Eye (tissue), 1 donor: ENCODE results near the gene ZBTB6.
"Not testable (repeated sequence)": the region's sequence is repeated elsewhere in the genome, so short reads cannot be mapped to it uniquely, and the experiment has no call there.

Source experiments
- DNase-seq: peaks from one replicate; pipeline ENCODE4 v3.0.0-alpha.2; 2015

Gene ZBTB6

GRCh38 chr9:122923947-122924346 lies 10.8 kb upstream of the ZBTB6 start:
- no peak for DNase-seq

DNA sequence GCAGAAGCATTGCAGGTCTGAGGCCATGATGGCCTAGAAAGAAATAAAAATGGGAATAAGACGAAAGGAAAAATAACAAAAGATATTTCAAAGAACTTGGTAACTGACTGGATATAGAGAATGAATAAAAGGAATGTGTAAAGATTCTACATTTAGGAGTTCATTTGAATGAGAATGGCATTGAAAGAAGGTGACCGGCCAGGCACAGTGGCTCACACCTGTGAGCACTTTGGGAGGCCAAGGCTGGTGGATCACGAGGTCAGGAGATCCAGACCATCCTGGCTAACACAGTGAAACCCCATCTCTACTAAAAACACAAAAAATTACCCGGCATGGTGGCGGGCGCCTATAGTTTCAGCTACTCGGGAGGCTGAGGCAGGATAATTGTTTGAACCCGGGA lies 9.6 kb upstream of the ZBTB6 start:
- DNase-seq, result no peak

- no peak for DNase-seq
Measured at GRCh38 chr9:122918310-122918709, 5.2 kb upstream of the ZBTB6 start.

DNA sequence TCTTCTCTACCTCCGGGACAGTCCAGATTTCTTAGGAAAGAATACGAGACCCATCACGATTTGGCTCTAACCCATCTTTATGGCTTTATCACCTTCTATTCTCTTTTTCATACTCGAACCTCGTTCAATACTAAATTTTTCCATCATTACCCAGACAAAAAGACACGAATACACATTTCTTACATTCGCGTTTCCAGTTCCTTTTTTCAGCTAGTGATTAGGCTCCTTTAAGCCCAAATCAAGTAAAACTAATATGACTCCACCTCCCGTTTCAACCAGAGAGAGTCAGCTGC lies 506 bp downstream of the ZBTB6 start:
- no peak for DNase-seq

DNA sequence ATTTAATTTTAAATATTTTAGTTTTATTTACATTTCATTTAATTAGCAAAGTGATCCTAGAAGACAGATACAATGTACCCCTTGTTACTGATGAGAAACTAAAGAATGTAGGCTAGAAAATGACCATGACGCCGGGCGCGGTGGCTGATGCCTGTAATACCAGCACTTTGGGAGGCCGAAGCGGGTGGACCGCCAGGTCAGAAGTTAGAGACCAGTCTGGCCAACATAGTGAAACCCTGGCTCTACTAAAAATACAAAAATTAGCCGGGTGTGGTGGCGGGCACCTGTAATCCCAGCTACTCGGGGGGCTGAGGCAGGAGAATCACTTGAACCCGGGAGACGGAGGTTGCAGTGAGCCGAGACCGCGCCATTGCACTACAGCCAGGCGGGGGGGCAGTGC lies 7.0 kb downstream of the ZBTB6 start:
- not testable (repeated sequence) for DNase-seq

DNA sequence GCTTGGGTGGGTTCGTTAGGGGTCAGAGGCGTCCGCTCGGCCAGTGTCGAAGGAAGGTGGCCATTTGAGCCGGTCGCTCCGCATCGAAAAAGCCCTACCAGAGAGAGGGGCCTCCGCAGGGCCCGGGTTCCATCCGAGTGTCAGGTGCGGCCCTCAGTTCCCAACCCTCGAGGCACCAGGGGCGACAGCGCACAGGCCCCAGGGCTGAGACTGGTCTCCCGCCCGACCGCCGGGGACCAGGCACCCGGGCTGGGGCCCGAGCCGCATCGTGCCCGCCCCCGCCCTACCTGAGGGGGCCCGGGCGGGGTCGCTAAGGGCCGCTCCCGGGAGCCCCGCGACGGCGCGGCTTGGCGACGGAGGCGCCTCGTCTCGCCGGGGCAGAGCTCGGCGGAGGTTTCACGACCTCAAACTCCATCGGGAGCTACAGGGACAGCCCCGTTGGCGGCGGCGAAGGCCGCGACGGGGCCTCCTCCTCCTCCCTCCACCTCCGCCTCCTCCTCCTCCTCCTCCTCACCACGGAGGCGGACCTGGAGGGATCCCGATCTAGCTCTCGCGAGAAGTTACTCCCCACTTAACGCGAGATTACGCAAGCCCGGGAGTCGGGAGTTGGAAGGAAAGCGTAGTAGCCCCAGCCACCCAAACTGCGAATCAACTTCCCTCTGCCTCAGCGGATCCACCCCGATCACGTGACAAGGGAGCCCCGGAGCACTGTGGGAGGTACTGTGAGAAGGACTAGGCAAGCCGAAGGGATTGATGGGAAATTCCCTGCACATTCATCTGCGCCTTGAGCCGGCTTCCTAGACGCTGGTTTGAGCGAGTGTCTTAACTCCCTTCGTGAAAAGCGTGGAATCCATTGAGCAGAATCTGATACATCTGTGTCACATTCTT lies 8.1 kb downstream of the ZBTB6 start, which contains the start of gene RC3H2:
Gene RC3H2 (minus strand): TSS at position 537 of the 888 bp plus-strand sequence. CDS start 7,850 bp downstream, outside the sequence.
- DNase-seq, result peak; percentile 100

- peak; percentile 85 for DNase-seq
Measured at GRCh38 chr9:122904466-122904822, 8.7 kb downstream of the ZBTB6 start.

DNA sequence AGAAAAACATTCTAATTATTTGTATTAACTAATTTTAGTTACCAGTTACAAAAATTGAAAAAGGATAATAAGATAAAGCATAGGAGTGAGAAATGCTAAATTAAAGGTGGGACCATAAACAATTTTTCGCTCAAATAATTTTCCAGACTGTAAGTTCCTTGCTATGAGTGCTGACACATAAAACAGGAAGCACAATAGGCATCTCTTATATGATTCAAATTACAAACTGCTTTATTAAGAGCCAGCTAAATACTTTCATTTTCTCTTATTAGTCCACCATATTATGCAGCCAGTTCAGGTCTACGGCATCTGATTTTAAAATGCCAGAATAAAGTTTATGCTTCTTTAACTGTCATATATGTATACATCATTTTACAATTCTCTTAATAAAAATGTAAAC lies 12.3 kb downstream of the ZBTB6 start:
- DNase-seq, result no peak

DNA sequence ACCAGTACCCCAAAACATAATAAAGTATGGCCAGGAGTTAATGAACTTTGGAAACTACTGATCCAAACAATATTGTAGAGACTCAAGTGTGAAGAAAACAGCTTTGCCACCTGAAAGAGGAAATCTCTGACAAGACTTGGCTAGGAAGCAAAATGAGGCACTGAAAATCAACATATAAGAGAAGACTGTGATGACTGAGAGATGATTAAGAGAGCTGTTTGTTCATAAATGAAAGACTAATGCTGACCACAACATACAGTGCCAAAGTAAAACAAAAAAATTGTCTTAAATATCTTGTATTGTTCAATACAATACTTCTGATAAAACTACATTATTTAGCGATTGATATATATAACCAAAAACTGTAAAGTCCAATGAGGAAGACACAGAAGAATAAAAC lies 15.2 kb downstream of the ZBTB6 start:
- no peak for DNase-seq

GRCh38 chr9:122888480-122888879 lies 24.6 kb downstream of the ZBTB6 start:
- no peak for DNase-seq

- no peak for DNase-seq
Measured at GRCh38 chr9:122883125-122883524, 30.0 kb downstream of the ZBTB6 start.

GRCh38 chr9:122879443-122879842 lies 33.7 kb downstream of the ZBTB6 start:
- no peak for DNase-seq

- no peak for DNase-seq
Measured at GRCh38 chr9:122875523-122875922, 37.6 kb downstream of the ZBTB6 start.

DNA sequence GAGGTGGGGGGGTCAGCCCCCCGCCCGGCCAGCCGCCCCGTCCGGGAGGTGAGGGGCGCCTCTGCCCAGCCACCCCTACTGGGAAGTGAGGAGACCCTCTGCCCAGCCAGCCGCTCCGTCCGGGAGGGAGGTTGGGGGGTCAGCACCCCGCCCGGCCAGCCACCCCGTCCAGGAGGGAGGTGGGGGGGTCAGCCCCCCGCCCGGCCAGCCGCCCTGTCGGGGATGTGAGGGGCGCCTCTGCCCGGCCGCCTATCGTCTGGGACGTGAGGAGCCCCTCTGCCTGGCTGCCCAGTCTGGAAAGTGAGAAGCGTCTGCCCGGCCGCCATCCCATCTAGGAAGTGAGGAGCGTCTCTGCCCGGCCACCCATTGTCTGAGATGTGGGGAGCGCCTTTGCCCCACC lies 45.8 kb downstream of the ZBTB6 start:
- not testable (repeated sequence) for DNase-seq

DNA sequence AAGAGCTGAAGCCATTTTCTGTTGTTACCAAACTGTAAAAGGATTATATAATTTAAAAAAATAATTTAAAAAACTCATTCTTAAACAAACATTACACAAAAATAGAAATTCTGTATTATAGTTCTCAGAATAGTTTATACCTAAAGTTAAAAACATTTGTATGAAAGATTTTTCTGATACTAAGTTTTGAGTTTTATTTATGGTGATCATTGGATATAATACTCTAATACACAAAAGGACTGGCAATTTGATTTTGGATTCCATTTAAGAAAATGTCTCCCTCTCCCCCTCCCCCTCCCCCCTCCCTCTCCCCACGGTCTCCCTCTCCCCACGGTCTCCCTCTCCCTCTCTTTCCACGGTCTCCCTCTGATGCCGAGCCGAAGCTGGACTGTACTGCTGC lies 47.0 kb downstream of the ZBTB6 start:
- DNase-seq, result no peak

DNA sequence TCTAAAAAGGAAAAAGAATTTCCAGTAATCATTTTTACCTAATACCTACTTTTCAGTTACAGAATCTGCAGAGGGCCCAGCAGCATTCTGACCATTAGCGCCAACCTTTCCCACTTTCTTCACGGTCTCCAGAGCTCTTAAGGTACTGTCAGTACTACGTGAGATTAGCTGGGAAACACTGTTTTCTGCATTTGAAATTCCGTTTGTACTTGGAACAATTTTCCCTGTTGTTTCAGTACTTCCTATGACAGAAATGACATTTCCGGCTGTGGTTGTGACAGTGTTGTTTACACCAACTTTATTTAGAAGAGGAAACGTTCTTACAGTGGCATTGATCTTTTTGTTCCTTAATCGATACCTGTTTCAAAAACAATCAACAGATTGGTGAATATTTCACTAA lies 47.8 kb downstream of the ZBTB6 start:
- DNase-seq, result no peak

GRCh38 chr9:122863407-122863806 lies 49.7 kb downstream of the ZBTB6 start:
- DNase-seq, result no peak

DNA sequence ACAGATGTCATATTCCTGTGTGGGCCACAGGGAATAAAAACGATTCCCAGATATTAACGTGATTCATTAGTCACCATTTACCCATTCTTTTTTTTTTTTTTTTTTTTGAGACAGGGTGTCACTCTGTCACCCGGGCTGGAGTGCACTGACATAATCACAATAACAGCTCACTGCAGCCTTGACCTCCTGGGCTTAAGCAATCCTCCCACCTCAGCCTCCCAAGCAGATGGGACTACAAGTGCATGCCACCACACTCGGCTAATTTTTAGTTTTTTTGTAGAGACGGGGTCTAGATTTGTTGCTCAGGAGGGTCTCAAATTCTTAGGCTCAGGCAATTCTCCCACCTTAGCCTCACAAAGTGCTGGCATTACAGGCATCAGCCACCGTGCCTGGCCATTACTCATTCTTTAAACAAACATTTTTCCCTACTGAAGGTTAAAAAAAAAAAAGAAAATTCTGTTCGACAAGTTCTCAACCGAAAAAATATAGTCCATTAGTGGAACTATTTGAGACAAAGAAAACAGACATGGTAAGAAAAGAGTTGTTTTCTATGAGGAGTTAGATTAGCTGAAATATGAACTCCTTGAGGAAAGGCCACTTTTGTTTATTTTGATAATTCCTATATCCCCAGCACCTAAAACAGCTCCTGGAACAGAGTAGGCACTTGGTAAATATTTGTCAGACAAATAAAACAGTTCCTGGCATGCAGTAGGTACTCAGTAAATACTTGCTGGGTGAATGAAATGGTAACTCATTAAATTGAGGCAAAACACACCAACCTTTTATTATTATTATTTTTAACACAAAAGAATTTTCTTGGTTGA lies 52.6 kb downstream of the ZBTB6 start:
- DNase-seq, result no peak
